ENCODE data around the gene MSL3B.

DNA sequence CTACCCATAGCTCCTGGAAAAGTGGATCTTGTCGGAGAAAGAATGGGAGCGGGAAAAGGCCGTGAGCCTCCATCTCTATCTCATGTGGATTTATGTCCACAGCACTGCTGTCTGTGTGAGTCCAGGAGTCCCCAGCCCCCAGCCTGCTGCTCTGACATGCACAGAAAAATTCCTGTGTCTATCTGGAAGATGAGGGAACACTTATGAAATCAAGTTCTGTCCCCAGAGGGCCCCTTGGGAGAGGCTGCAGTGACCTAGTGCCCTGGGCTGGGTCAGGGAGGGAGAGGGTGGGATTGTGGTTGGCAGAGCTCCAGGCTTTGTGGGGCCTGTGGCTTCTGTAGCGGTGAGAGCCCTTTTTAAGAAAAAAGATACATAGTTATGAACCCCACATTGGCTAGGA, 51.4 kb downstream of the MSL3B start:
- no peak for TF ChIP-seq POLR2A (IDR thresholded peaks at IDR 0.05; ENCODE audit: low read length)
- TF ChIP-seq GATA1 (IDR thresholded peaks at IDR 0.05; ENCODE audit: low read depth, low read length): no peak
